Cerebellar nuclear complex (tissue), 1 donor: Measurements from ENCODE around the gene IFI44L.

Experiments
- DNase-seq, 2 experiments: peaks; one replicate each; lab custom pipeline; 2025; lab: John Stamatoyannopoulos, UW

The IFI44L gene

DNA sequence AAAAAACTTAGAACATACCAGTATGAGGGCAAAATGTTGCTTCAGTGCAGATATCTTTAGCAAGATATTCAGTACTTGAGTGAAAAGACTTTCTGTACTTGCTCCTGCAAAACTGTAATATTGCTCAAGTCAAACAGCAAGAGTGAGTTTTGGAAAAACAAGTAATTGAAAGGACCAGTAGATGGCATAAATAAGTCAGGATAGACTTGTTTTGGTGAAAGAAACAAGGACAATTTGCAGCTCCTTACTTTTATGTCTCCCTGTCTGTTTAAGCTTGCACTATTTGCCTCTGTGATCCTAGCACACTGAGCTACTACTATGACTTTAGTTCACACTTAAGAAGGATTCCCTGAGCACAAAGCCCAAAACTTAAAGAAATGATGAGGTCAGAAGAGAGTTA, 68.4 kb downstream of the IFI44L start:
- DNase-seq, result no peak

DNA sequence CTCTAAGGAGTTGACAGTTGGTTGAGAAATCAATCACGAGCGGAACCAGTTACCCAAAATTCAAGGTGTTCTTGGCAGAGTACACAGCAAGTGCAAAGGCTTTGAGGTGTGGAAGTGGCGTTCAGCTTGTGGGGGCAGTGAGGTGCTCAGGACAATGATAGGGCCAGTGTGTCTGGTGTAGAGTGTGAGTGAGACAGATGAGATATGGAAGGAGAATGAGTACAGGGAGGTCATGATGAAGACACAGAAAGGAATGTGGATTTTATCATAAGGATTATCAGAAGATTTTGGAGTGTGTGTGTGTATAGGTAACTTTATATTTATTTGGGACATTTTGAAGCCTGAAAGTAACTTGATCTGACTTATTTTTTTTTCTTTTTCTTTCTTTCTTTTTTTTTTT, 70.3 kb downstream of the IFI44L start:
- no peak for DNase-seq

DNA sequence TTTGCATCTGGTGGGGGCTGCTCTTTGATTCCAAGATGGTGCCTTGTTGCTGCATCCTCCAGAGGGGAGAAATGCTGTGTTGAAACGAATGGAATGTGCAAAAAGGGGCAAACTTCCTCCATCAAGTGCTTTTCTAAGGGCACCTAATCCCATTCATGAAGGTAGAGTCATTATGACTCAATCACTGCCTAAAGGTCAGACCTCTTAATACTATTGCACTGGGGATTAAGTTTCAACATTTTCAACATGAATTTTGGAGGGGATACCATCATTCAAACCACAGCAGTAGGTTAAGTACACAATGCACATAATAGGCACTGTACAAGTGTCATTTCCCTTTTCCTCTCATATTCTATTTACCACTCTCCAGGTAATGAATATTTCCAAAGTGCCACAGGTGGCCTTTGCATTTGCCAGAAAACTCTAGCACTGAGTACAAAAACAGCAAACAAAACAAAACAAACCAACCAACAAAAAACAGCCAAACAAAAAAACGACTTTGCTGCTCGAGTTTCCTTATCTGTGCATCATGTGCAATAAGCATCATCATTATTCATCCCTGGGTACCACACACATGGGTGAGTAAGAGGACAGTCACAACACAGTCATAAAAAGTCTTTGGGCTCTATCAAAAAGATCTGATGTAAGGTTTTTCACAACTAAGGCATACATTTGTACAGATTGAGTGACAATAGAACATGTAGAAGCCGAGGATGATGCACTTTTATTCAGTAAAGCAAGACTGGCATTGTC, 71.9 kb downstream of the IFI44L start:
- no peak for DNase-seq
